Stimulated activated CD8-positive, alpha-beta memory T cell treated with anti-CD3 and anti-CD28 coated beads, Interleukin-4, amount 100 ng/mL, for 24 hours (primary cell): ENCODE results near the gene LRIG1.

Experiments used
- DNase-seq: peaks from one replicate; pipeline ENCODE4 v3.0.0-alpha.2; 2020; ENCODE audit warnings: low read depth

The LRIG1 gene

DNA sequence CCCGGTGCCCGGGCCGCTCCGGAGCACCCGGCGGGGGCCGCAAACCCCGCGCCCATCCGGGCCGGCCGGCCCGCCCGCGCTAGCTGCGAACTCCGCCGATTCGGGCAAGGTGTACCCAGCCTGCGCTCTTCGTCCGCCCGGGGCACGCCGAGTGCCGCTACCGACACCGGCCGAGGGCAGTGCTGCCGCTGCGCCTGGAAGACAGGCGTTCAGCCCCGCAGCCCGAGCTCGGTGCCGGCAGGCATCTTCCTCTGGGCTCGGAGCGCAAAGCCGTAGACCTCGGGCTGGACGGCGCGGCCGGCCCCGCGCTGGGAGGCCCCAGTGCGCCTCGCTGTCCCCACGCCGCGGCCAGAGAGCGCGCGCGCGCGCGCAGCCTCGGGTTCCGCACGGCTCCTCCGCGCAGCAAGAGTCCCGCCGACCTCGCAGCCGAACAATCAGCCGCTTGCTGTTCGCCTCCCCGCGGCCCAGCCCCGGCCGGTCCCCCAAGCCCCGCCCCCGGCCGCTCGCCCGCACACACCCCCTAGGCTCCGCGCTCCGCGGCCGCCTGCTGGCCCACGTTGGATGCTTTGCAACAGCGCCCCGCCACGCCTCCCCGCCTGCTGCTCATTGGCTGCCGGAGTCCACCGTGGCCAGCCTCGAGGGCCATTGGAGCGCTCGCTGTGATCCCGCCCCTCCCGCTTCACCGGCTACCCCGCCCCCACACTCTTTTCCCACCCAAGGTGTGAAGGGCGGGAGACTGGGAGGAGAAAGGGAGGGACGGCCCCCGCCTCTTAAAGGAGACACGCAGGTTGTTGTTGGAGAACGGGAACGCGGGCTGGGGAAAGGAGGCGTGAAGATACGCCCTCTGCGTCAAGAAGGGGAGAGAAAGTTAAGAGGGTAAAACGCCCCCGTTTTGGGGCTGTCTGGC is at the start of gene LRIG1:
Gene LRIG1, minus strand, starts transcription at position 447 of the 907 bp plus-strand sequence. CDS start 615 bp downstream, outside the sequence.
- peak; percentile 99 for DNase-seq

DNA sequence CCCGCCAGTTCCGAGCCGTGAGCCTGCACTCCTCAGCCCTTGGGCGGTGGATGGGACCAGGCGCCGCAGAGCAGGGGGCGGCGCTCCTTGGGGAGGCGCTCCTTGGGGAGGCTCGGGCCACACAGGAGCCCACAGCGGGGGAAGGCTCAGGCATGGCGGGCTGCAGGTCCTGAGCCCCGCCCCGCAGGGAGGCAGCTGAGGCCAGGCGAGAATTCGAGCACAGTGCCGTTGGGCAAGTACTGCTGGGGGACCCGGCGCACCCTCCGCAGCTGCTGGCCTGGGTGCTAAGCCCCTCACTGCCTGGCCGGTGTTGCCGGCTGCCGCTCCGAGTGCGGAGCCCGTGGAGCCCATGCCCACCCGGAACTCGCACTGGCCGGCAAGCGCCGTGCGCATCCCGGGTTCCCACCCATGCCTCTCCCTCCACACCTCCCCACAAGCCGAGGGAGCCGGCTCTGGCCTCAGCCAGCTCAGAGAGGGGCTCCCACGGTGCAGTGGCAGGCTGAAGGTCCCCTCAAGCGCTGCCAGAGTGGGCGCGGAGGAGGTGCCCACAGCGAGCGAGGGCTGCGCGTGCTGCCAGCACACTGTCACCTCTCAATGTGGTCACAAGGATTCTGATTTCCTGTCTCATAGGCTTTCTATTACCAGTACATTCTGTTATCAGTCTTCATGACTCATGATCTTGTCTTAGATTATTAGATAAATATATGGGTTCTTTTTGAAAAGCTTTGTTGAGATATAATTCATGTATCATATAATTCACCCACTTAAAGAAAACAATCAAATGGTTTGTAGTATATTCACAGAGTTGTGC is 44.0 kb upstream of the LRIG1 start:
- no peak for DNase-seq

DNA sequence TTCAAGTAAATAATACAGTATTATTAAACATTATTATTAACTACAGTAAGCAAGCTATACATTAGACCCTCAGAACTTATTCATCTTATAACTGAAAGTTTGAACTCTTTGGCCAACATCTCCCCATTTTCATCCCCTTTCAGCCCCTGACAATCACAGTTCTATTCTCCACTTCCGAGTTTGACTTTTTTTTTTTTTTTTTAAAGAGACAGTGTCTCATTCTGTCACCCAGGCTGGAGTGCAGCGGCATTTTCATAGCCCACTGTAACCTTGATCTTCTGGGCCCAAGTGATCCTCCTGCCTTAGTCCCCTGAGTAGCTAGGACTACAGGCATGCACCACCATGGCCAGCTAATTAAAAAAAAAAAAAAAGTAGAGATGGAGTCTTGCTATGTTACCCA is 41.3 kb upstream of the LRIG1 start:
- no peak for DNase-seq

DNA sequence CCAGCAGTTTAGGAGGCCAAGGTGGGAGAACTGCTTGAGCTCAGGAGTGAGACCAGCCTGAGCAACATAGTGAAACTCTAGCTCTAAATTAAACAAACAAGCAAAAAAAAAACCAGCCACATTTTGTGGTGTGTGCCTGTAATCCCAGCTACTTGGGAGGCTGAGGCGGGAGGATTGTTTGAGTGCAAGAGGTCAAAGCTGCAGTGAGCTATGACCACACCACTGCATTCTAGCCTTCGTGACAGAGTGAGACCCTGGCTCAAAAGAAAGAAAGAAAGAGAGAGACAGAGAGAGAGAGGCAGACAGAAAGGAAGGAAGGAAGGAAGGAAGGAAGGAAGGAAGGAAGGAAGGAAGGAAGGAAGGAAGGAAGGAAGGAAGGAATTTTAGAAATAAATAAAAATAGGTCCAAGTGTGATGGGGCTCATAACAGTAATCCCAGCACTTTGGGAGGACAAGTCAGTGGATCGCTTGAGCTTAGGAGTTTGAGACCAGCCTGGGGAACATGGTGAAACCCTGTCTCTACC is 38.7 kb upstream of the LRIG1 start:
- no peak for DNase-seq

- no peak for DNase-seq
These were observed 37.6 kb upstream of the LRIG1 start for GRCh38 chr3:66538390-66538789.

DNA sequence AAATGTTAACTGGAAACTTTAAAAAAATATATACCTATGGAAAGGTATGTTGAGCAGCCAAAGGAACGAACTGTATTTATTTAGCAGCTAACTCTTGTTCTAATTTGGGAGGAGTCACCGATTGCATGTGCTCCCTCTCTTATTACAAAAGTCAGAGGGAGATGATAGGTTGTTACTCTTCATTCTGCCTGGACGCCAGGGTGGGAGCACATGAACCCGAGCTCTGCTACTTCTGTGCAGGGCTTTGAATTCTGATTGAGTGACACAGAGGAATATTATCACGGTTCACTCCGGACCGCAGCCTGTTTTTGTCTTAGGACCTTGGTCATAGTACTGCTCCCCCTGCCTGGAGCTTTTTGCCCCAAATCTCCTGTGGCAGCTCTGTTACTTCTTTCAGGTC is 36.9 kb upstream of the LRIG1 start:
- no peak for DNase-seq

DNA sequence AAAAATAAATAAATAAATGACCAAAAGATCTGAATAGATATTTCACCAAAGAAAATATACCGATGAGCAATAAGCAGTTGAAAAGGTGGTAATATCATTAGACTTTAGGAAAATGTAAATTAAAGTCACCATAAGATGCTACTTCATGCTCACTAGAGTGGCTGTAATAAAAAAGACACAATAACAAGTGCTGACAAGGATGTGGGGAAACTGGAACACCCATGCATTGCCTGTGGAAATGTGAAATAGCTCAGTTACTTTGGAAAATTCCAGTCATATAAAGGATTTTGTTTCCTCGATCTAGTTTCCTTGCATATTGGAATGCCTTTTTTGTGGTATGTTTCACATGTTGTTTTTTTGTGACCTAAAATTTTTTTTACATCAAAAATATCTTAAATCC is 36.0 kb upstream of the LRIG1 start:
- no peak for DNase-seq

DNA sequence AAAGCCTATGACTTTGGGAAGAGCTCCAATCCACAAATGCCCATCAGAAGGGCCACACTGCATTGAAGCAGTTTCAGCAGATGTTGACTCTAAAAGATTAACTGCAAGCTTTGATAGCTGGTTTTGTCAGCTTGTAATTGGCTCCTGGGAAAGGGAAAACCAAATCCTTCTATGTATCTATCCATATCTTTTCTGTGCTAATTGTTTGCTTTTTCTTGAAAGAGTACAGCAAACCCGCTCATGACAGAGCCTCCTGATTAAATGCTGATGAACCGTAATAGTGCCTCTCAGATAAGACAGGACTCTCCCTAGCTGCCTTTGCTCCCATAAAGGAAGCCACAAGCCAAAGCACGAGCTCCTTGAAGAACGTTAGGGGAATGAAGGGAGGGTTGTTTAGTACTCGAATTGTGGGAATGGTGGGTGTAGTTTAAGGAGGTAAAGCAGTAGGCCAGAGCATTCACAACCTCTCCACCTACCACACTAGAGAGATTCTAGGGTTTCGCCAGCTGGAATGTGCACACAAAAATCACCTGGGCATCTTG is 33.6 kb upstream of the LRIG1 start:
- no peak for DNase-seq

DNA sequence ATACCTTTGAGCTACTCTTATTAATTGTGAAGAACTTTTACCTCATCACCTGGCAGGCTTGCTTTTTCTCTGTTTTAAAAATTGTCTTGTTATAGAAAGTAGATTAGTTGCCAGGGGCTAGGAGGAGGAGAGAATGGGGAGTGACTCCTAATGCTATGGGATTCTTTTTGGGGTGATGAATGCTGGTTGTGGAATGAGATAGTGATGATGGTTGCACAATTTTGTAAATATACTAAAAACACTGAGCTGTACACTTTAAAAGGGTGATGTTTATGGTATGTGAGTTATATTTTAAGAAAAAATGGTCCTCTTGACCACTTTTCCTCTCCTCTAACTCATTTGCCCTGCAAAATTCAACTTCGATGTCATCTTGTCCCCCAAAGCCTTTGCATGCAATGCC is 31.8 kb upstream of the LRIG1 start:
- DNase-seq, result no peak

- no peak for DNase-seq
These were observed 31.4 kb upstream of the LRIG1 start for GRCh38 chr3:66532160-66532587.

GRCh38 chr3:66531256-66531655 is 30.4 kb upstream of the LRIG1 start:
- no peak for DNase-seq

DNA sequence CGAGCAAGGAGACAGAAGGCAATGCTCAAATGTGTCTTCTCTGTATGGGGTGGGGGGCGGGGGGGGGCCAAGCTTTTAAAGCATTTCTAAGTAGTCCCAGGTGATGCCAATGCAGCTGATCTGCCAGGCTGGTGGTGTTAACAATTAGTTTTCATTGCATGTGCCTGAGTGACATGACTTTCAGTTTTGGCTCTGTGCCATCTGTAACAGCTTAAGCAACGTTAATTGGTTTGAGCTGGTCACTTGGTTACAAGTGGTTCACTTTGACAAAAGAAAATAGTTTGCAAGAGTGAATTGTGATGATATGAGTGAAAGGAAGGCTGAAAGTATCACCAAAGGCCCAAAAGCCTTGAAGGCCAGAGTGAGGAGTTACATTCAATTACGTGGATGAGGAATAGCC is 26.4 kb upstream of the LRIG1 start:
- DNase-seq, result no peak

DNA sequence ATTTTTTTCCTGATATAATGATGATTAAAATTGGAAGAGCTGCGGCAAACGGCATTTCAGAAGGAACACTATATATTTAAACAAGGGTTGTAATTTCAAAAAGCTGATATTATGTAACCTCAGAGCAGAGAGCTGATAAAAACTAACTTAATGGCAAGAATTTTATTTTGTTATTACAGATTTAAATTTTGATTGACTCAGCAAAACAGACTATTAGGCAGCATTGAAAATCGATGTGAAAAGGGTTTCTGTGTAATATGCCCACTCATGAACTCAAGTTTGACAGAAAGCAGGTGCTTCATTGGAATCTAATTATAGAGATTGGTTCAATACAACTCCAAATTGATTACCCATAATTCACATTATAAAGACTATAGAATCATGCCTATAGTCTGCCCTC is 24.9 kb upstream of the LRIG1 start:
- no peak for DNase-seq

DNA sequence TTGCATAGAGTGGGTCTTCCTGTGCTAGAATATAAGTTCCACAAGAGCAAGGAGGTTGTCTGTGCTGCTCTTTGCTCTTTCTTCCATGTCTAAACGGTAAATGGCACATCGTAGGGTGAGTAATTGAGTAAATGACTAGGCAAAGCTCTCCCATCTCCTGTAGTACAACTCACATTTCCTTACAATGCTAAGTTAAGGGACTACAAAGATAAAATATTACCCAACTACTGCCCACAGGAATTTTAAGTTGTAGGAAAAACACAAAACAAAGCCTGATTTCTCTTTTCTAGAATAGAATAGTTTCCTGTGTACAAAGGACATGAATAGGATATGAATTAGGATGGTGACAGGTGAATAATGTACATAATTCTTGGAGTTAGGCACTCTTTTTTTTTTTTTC is 19.9 kb upstream of the LRIG1 start:
- DNase-seq, result no peak

DNA sequence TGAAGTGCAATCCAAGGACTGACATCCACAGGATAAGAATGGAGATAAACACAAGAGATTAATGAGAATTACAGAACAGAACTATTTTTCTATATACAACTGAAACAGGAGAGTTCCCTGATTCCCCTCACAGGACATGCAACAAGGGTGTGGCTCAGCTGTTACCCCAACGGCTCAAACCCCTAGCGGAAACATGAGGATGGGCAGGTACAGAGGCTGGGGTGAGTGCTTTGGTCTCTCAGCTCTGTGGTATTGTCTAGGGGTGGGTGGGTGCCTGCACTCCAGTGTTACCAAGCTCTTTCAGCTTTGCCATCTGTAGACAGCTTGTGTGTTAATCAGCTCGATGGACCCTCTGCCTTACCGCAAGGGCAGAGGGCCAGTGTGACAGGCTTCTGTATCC is 17.8 kb upstream of the LRIG1 start:
- DNase-seq, result no peak

- DNase-seq, result no peak
These were observed 17.3 kb upstream of the LRIG1 start for GRCh38 chr3:66518126-66518525.

DNA sequence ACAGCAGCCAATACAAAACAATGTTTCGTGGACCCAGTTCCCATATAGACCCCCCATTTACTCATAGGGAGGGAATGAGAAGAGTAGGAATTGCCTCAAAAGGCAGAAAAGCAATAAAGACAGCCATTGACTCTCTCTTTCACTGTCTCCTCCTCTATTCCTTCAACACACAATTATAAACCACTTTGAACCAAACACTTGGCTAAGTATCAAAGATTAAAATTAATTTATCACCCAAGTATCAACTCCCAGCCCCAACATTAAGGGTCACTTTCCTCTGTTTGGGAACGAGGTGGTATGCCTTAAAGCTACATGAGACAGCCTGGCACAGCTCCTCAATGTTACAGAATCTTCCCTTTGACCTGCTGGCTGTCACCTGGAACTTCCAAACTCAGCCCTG is 16.4 kb upstream of the LRIG1 start:
- DNase-seq, result no peak

GRCh38 chr3:66508461-66508860 is 7.6 kb upstream of the LRIG1 start:
- no peak for DNase-seq

DNA sequence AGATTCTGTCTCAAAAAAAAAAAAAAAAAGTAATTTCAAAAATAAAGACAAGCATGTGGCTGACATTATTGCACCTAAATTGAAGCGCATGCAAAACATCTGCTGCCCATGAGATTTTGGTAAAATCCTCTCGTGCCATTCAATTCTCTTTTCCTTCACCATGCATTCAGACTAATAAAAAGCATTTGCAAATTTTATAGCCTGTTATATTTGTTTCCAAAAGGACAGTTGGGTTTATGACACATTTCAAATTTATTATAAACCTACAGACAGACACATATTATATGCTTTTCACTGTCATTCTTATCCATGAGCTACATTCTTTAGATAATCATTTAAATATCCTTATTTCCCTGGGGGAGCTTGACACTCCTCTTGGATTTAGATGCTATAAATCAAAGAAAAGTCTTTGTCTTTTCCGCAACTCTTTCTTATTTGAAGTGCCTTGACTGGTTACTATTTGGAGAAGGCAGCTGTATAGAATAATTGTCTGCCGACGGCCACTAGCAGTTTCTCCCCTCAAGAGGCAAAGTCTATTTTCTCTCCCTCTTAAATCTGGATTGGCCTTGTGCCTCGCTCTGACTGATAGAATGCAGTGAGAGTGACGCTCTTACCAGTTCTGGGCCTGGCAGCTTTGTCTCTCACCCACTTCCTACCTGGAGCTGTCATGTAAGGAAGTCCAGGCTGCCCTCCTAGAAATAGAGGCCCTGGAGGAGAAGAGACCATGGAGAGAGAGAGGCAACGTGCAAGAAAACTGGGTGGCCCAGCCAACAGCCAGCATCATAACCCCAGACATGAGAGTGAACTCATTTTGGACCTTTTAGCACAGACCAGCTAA is 6.8 kb upstream of the LRIG1 start:
- no peak for DNase-seq

DNA sequence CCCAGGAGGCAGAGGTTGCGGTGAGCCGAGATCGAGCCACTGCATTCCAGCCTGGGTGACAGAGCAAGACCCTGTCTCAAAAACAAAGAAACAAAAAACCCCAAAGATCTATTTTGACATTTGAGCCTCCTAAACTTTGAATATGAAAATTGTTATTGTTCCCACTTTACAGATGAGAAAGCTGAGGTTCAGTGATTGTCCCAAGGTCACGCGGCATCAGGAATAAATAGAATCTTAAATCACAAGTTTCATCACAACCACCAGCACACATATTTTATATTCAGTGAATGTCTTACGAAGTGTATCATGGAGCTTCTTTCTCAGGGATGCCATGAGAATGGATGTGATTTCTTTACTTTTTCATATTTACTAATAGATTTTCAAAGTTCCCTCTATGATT is 5.3 kb upstream of the LRIG1 start:
- no peak for DNase-seq

DNA sequence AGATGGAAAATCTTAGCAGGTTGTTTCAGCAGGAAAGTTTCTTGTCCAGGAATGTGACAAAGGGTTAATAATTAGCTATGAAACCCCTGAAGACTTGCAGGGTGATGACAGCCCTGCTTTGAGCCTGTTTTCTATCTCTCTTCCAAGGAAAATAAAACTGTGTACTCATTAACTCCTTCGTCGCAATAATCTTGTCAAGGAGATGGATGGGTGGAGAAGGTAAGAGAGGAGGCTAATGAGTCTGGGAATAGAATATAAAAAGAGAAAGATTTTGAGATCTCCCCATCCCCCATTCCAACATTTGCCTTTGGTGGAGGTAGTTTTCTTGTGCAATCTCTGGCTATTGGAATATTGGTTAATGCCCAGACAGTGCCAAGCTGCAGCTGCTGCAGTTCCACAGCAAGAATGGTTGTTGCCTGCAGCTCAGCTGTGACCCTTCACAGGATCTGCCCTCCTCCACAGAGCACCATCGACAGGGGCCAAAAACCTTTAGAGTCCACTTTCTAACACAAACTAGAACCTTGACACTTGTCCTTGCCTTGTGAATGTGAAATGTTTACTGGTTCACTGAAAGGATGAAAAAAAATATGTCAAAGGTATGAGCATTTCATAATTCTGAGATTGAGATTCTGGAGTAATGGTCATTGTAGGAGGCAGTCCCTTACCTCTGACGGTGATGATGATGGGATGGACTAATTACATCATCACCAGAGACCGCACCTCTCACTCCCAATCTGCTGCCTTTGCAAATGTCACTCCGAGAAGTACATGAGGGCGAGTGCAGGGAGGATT is 4.2 kb upstream of the LRIG1 start:
- no peak for DNase-seq
